Cardiac ventricle fibroblast (primary cell): ENCODE data around the gene GAREM1. TPM values are rescaled to one million over a fixed set of nuclear protein-coding genes. Genes with fewer than 3 reads are reported as not detected.

Experiments
- total RNA-seq: library from RNA; depleted of rRNA; stranded (reverse); fragments of >200 nt; gene quantifications from 2 replicates; pipeline ENCODE4 v1.2.3, GENCODE V29; 2015

GAREM1 gene
- 15.7 and 21.8 TPM in 2 replicates for total RNA-seq

DNA sequence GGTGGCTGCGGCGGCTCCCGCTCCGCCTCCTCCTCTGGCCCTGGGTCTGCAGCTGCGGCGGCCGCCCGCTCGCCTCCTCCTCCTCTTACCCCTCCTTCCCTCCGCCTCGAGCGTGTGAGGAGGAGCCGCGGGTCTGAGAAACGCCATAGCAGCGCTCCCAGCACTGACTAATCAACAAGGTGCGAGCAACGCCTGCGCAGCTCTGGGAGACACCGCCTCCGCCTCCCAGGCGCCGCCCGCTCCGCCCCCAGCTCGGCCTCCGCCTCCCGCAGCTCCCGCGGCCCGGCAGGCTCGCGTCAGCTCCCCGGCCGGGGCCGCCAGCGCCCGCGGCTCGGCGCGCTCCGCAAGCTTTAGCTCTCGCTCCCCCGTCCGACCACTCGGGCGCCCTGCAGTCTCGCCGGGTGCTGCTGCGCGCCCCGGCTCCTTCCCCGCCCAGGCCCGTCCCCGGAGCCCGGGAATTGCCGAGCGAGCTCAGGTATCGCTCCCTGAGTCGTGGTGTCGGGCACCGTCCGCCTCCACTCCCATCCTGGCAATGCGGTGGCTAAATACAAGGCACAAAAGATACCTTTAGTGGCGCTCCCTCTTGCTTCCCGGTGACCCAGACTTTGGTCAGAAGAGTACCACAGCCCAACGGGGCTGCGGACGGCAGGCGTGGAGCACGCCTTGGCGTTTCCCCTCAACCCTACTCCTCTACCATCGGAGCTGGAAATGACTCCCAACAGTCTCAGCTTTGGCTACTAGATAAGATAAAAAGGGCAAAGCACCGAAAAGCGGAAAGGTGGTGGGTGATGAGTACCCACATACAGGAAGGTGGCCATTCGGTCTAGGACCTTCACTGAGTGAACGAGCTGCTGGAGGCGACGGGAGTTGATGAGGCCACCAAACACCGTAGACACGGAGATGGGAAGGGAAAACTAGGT is at the start of gene GAREM1:
TSS of gene GAREM1 (minus strand) at position 169 of the 920 bp plus-strand sequence. CDS start 454 bp downstream, outside the sequence.

